ENCODE measurements around the gene SDF4.

SDF4 gene

DNA sequence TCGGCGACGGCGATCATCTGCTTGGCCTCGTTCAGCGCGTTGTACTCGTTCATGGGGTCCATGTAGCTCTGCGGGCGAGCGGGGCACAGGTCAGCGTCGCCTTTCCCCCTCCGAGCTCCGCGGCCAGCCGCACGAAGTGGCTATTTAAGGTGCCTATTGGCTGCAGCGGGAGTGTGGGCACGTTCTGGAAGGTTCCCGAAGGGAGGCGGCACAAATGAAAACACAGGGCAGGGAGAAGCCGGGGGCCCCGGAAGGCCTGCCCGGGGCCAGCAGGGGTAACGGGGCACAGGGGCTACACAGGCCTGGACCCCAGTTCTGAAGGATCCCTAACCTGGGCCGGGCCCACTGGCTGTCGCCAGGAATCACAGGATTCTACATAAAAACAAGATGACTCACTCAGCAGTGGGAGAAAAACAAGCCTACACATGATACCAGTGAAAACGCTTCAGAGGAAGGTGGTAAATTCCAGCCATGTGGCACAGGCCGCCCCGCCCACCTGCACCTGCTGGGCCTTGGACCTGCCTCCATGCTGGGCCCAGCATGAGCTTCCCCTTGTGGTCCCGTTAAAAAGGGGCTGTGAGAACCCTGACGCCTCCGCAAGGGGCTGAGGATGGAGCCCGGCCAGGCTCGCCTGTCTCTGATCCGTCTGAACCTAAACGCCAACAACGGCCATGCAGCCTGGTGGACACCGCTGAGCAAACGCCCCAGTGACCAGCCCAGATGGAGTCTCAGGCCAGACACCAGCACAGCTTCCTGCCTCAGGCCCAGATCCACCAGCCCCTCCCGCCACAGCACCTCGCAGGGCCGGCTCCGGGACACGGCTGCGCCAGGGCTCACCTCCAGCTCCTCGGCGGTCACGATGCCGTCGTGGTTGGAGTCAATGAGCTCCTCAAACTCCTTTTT is 13.9 kb downstream of the SDF4 start:
- DNase-seq (ENCODE audit: low read depth), result no peak
- no peak overlapping the region for H3K4me3 ChIP-seq (ENCODE audit: low read depth, low read length)

DNA sequence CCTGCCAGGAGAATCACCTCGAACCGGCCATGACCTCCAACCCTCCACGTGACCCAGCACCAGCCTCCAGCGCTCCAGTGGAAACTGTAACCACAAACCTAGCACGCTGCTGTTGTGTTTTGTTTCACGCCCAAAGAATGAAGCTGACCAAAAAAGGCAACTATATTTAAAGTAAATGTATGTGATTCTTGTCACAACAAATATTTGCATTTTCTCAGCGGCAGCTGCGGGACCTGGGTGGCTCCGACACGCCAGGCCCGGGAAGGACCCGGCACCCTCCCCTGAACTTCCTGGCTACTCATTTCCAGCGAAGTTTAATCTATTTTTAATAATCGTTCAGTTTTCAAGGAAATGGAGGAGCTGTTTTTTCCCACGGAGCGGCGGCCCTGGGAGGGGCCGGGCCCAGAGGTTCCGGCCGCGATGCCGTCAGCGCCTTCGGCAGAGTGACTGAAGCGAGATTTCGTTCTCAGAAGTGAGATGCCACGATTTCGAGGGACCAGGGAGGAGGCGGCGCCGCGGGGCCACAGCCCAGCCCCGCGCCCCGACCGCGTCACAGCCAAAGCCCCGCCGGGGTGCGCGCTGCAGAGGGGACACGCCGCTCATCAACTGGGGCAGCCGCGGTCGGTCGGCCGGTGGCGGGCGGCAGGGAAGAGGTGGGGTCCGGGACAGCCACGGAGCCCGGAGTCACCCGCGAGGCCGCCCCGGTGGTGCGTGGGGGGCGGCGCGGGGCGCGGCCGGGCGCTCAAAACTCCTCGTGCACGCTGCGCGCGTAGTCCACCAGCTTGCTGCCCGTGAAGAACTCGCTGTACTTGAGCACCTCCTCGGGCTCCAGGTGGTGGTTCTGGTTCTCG is 14.8 kb downstream of the SDF4 start:
- no peak for DNase-seq (ENCODE audit: low read depth)
- H3K4me3 ChIP-seq (ENCODE audit: low read depth, low read length), result no peak overlapping the region

DNA sequence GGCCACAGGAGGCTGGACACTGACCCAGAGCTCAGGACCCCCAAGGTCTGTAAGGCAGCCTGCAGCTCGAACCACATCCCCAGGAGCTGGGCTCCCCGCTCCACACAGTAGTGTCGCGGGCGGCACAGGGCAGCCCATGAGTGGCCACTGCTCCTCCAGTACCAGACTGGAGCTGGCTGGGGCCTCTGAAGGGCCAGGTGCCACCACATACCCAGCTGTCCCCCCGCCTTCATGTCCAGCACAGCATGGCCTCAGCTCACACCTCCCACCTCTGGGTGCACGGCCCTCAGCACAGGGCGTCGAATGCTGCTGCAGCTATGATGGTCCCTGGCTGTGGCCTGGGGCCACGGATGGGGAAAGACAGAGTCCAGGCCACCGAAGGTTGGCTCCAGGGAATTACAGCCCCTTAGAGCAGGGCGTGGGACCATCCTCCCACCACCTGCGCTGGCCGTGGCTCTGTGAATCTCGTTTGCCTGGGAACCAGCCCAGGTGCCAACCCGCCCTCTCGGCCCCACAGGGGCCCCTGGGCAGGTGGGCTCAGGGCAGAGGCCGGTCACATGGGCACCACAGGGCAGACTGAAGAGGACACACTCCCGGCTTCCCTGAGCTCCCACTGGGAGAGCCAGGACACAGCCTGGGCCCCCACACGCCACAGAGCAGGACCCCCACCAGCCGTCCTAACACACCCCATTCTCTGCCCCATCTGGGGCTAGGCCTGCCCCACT is 15.8 kb downstream of the SDF4 start:
- no peak for DNase-seq (ENCODE audit: low read depth)
- H3K4me3 ChIP-seq (ENCODE audit: low read depth, low read length), result no peak overlapping the region

DNA sequence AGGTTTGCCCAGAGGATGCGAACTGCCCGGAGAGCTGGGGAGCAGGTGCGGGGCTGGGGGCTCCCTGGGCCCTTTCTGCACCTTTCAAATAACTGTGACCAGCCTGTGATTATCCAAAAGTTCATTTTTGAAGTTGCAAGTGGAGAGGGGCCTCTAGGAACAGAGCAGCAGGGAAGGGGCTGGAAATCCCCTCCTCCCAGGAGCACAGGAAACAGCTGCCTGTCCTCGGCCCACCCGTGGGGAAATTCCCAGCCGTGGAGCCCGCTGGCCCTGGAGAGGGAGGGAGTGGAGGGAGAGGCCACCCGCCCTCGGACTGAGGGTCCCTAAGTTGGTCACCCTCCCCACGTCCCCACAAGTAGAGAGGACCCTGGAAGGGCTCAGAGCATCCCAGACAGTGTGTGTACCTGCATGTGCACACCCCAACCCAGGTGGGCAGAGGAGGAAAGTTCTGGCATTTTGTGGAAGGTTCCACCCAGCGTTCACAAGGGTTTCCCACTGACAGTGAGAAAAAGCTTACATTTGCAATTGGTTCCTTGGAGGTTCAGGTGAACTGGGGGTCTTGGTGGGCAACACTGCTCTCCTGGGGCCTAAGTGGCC is 16.6 kb downstream of the SDF4 start:
- no peak for DNase-seq (ENCODE audit: low read depth)
- no peak overlapping the region for H3K4me3 ChIP-seq (ENCODE audit: low read depth, low read length)

DNA sequence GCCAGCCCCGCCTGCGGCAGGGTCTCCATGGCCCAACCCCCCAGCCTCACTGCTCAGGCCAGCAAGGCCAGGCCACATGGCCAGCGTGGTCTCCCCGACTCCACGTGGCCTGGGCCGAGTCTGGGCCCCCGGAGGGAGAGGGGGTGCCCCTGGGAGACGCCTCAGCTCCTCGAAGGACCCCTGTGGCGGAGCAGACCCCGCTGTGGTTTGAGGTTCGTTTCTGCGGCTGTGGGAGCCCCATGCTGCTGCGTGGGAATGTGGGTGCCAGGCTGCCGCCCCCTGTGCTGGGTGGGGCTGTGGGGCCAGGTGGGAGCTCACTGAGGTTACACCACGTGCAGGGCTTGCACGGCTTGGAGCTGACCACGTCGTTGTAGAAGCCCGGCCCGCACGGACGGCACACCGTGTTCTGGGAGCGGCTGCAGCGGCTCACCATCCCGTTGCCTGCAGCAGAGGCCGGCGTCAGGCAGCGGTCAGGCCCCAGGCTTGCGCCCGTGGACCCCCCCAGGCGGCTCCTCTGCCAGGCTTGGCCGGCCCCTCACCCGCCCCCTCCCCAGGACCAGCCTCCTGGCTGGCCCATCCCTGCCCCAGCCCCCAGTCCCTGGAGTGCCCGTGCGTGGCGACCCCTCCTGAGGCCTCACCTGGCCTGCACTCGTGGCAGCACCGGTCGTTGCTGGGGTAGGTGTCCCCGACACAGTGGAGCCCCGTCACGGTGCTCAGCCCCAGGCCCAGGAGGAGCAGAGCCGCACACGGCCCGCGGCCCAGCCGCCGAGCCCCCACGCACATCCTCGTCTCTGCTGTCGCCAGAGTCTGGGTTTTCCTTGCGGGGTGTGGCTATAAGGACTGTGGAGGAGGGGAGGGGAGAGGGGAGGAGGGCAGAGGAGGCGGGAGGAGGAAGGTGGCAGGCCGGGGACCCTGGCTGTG is 18.2 kb downstream of the SDF4 start, which contains the start of gene TNFRSF4:
Gene TNFRSF4, minus strand, starts transcription at position 809 of the 921 bp plus-strand sequence. Its CDS starts 26 bp downstream, at position 783.
- no peak within 1 kb of the TSS for H3K4me3 ChIP-seq (ENCODE audit: low read depth, low read length)
- DNase-seq (ENCODE audit: low read depth), result no peak

DNA sequence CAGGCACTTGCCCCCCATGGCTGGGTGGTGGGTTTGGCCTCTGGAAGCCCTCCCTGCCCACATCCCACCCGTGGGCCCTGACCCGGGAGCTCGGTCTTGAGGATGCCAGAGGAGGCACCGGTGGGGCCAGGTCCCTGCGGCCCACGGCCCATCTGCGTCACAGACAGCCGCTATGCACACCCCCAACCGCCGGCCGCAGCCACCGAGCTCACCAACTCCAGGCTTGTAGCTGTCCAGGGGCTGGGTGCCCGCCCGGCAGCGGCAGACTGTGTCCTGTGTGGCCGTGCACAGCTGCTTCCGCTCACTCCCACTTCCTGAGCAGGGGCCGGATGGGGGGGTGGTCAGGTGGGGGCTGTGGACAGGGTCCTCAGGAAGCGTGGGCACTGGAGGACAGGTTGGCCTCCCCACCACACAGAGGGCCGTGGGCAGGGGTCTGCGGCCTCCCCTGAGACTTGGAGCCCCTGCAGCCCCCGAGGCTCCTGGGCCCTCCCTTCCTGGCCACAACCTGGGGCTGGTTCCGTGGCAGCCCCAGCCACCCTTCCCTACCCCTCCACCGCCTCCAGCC is 18.9 kb downstream of the SDF4 start:
- H3K4me3 ChIP-seq (ENCODE audit: low read depth, low read length), result no peak overlapping the region
- DNase-seq (ENCODE audit: low read depth), result no peak

DNA sequence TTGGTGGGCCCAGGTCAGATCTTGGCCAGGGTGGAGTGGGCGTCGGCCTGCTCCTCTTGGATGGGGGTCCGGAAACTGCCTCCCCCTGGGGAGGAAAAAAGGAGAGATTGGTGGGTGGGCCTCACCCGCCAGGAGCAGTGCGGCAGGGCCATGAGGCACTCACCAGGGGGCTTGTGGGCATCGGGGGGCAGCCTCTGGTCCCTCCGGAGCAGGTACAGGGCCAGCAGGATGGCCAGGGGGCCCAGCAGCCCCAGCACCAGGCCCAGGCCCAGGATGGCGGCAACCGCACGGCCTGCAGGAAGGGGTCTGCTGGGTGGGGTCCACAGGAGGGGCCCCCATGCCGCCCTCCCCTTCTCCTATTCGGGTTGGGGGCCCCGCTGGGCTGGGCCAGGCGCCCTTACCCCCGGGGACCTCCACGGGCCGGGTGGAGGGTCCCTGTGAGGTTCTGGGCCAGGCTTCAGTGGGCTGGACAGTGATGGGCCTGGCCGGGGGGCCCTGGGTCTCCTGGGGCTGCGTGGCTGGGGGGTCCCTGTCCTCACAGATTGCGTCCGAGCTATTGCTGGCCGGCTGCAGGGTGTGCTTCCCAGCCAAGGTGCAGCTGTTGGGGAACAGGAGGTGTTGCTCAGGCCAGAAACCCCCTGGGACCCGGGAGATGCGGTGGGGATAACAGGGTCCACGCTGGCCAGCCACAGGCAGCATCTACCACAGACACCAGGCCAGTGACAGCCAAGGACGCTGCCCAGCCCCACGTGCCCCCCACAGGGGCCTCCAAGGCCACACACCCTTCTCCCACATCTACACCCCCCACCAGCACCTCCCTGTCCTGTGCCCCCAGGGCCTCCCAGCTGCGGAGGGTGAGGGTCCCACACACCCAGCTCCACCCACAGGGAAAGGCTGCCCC is 20.0 kb downstream of the SDF4 start:
- DNase-seq (ENCODE audit: low read depth), result no peak
- no peak overlapping the region for H3K4me3 ChIP-seq (ENCODE audit: low read depth, low read length)

DNA sequence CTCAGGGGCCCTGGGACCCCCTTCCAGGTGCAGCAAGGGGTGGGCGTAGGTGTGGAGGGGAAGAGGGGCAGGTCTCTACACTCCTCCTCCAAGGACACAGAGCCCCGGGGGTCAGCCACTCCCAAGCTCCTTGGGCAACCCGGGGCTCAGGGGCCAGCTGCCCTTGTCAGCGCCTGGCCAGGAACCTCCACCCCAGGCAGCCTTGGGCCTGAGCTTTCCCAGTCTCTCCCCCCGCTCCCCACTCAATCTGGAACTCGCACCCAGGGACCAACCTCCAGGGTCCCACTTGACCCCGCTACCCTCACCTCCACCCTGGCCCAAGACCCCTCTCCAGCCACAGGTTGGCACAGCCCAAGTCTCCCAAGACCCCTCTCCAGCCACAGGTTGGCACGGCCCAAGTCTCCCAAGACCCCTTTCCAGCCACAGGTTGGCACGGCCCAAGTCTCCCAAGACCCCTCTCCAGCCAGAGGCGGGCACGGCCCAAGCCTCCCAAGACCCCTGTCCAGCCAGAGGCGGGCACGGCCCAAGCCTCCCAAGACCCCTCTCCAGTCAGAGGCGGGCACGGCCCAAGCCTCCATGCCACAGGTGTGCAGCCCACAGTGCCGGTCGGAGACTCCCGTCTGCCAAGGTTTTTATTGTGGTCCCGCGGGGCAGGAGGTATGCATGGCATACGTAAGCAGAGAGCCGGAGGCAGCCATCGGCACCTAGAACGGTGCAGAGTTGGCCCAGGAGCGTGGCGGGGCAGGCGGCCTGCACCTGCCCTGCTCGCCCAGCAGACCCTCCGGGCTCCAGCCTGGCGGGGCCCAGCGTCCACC is 20.9 kb downstream of the SDF4 start:
- no peak for DNase-seq (ENCODE audit: low read depth)
- no peak overlapping the region for H3K4me3 ChIP-seq (ENCODE audit: low read depth, low read length)

DNA sequence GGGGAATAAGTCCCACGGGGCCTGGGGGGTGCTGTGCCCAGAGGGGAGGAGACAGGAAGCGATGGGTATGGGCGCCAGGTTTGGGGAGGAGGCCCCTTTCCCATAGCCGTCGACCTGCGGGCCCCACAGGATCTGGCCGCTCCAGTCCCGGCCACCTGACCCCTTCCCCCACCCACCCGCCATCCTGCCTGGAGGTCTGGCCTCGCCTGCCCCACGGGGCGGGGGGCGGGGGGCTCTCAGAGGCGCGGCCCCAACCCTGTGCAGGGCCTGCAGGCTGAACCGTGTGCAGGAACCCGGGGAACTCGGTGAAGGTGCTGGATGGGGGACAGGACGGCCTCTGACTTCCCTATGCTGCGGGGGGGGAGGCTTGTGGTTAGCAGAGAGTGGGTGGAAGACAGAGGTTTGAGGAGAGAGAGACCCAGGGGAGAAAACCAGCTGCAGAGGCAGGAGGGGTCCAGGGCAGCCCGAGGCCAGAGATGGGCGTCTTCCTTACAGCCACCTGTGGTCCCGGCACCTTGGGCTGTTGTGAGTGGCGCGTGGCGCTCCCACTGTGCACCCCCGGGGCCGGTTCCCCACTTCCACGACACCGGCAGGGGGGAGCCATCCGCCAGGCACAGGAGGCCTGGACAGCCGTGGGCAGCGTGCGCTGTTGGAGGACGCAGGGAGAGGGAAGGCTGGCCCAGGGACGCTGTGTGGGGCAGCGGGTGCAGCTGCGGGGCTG is 22.9 kb downstream of the SDF4 start:
- DNase-seq (ENCODE audit: low read depth), result peak; percentile 39
- no peak overlapping the region for H3K4me3 ChIP-seq (ENCODE audit: low read depth, low read length)

DNA sequence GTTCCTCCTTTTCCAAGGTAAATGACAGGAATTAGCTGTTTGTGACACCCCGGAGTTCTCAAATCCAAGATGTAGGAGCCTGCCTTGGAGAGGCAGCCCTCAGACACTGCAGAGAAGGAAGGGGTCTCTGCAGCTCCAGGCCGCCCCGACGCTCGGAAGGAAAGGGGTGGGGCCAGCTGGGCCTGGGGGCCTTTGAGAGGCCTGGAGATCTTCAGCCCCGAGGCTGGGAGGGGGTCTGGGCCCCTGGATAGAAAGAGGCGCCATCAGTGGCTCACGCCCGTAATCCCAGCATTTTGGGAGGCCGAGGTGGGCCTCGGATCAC is 24.3 kb downstream of the SDF4 start:
- no peak overlapping the region for H3K4me3 ChIP-seq (ENCODE audit: low read depth, low read length)
- DNase-seq (ENCODE audit: low read depth), result no peak

DNA sequence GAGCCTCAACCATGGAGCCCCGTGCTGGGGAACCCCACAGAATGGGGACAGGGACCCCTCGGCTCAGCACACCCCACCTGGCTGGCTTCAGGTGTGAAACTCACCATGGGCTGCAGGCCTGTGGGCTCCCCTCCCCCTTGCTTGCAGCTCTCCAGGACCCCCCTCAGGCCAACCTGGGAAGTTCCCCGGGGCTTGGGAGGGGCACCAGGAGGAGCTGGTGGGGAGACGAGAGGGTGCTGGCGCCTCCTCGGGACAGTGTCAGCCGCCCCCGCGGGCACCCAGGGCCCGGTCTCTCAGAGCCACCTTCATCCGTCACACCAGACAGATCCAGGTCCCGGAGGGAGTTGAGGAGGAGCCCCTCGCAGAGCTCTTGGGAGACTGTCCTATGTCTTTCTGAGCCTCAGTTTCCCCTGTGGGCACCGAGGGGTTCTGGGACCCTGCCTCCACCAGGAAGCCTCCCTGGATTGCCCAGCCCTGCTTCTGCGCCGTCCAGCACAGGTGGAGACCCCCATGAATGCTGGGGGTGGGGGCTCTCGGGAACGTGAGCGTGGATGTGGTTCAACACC is 24.8 kb downstream of the SDF4 start:
- no peak for DNase-seq (ENCODE audit: low read depth)
- H3K4me3 ChIP-seq (ENCODE audit: low read depth, low read length), result no peak overlapping the region

DNA sequence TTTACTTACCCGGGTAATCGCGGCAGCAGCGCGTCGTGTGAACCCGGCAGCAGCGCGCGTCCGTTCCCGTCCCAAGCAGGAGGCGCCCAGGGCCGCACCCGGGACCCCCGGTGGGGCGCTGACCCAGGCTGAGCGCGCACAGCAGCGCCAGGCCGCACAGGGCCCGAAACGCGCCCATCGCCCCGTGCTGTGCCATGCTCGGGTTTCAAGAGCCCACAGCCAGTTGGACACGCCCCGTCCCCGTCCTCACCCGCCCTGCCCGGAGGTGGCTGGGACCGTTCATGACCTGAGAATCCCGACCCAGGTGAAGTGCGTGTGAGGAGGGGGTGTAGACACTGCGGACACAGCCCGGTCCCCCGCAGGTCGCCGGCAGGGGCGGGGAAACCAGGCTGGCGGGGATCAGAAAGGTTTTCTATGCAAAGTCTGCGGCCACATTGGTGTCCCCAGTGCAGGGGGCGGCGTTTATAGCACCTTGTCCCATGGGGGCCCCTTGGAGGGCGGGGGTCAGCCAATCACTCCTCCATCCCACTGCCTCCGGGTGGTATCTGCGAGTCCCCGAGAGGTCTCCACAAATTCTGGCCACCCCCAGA is 25.3 kb downstream of the SDF4 start, which contains the start of gene TNFRSF18:
Gene TNFRSF18, minus strand, starts transcription at position 217 of the 590 bp plus-strand sequence. Its CDS starts 21 bp downstream, at position 196.
- H3K4me3 ChIP-seq (ENCODE audit: low read depth, low read length), result peak within 1 kb of the TSS; percentile 13
- no peak for DNase-seq (ENCODE audit: low read depth)

DNA sequence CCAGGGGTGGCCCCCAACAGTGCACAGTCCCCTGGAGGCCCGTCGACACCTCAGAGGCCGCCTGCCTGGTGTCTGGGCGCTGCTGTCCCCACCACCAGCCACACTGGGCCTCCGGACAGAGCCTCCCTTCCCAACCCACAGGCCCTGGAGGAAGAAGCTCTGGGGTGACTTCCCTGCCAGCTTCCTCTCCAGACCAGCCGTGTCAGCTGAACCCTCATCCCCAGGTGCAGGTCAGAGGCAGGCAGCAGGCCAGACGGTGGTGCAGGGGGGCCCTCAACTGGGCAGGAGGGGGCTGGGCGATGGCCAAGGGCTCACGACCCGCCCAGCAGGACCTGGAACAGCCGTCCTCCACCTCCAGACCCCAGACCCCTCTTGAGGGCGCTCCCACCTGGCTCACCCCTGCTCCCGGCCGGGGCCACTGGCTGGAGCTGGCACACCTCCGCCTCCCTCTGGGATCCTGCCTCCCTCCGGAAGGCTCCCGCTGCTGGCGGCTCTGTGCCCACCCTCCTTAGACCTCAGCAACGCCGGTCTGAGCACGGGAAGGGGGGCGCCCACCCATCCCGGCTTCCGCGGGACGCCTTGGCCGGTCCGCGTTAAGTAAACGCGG is 25.9 kb downstream of the SDF4 start:
- DNase-seq (ENCODE audit: low read depth), result no peak

DNA sequence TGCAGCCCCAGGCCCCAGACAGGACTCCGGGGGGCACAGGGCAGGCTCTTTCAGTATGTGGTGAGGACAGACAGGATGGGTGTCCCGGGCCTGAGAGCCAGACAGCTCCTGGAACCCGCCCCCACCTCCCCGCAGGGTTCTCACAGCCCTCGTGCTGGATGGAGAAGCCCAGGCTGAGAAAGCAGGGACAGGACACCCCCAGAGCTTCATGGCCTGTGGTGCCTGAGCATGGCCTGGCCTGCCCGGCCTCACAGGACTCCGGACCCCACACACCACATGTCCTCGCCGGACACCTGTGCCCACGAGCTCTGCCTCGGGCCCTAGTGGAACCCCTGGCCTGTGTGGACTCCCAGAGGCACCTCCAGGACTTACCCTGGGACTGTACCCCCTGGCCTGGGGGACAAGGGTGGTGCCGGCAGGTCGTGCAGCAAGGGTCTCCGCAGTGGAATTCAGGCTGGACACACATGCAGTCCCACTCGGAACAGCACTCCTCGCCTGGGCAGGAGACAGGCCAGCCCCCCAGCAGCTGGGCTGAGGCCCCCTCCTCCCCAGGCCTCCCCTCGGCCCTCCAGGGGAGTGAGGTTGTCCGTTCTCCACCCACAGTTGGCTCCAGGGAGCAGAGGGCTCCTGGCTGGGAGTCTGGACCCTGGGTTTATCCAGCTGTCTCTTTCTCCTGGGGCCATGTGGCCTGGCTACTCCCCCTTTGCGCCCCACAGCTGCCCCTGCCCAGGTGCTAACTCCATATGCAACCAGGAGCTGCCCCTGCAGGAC is 26.6 kb downstream of the SDF4 start:
- no peak for DNase-seq (ENCODE audit: low read depth)
- no peak overlapping the region for H3K4me3 ChIP-seq (ENCODE audit: low read depth, low read length)

More for the DNA sequence above, 25.9 kb downstream of the SDF4 start:
- peak overlapping the region; percentile 13 for H3K4me3 ChIP-seq (ENCODE audit: low read depth, low read length)
